ENCODE measurements around the gene ZNF512. TPM values are rescaled to one million over a fixed set of nuclear protein-coding genes. Genes with fewer than 3 reads are reported as not detected.

ZNF512 gene
- total RNA-seq, 1 experiment from 2014 or later: 34.2 TPM

GRCh38 chr2:27663285-27664153 is 80.7 kb downstream of the ZNF512 start, which contains the start of the genes SLC4A1AP and SUPT7L (continued):
- TF ChIP-seq IRF1 (CRISPR knock-in tag; IDR thresholded peaks at IDR 0.05): no peak
- TF ChIP-seq USF1 (CRISPR knock-in tag; IDR thresholded peaks at IDR 0.05): peak; percentile 35; the same call in 1 of the 2 replicates
- TF ChIP-seq CBFB (CRISPR knock-in tag; IDR thresholded peaks at IDR 0.05; ENCODE audit: low read depth): no peak
- no peak for TF ChIP-seq SMAD4 (CRISPR knock-in tag; IDR thresholded peaks at IDR 0.05)
- no peak for TF ChIP-seq TEAD1 (CRISPR knock-in tag; IDR thresholded peaks at IDR 0.05)
- TF ChIP-seq MYBL2 (CRISPR knock-in tag; IDR thresholded peaks at IDR 0.05): peak; percentile 68; the same call in 1 of the 2 replicates
- TF ChIP-seq IRF2 (CRISPR knock-in tag; IDR thresholded peaks at IDR 0.05; ENCODE audit: borderline replicate concordance, low read depth): no peak
- TF ChIP-seq ESRRA (CRISPR knock-in tag; IDR thresholded peaks at IDR 0.05; ENCODE audit: borderline replicate concordance): no peak
- no peak for TF ChIP-seq E2F1 (CRISPR knock-in tag; IDR thresholded peaks at IDR 0.05)
- TF ChIP-seq AFF4 (CRISPR knock-in tag; IDR thresholded peaks at IDR 0.05; ENCODE audit: borderline replicate concordance): no peak
- TF ChIP-seq NR1H2 (CRISPR knock-in tag; IDR thresholded peaks at IDR 0.05): no peak
- no peak for TF ChIP-seq KAT7 (CRISPR knock-in tag; IDR thresholded peaks at IDR 0.05; ENCODE audit: borderline replicate concordance)
- no peak for TF ChIP-seq EMX1 (CRISPR knock-in tag; IDR thresholded peaks at IDR 0.05)
- no peak for TF ChIP-seq ZSCAN18 (CRISPR knock-in tag; IDR thresholded peaks at IDR 0.05)
- no peak for TF ChIP-seq RORB (CRISPR knock-in tag; IDR thresholded peaks at IDR 0.05)
- no peak for TF ChIP-seq MLX (CRISPR knock-in tag; IDR thresholded peaks at IDR 0.05)
- TF ChIP-seq SMAD3 (CRISPR knock-in tag; IDR thresholded peaks at IDR 0.05; ENCODE audit: borderline replicate concordance): 0 out of 2 replicates have a peak, but pooled peaks have one; percentile 3
- peak; percentile 52; the same call in 1 of the 2 replicates for TF ChIP-seq ZNF232 (CRISPR knock-in tag; IDR thresholded peaks at IDR 0.05)
- no peak for TF ChIP-seq CTCF (IDR thresholded peaks at IDR 0.05)
- no peak for TF ChIP-seq PREB (CRISPR knock-in tag; IDR thresholded peaks at IDR 0.05; ENCODE audit: borderline replicate concordance)
- no peak for TF ChIP-seq ZNF281 (CRISPR knock-in tag; IDR thresholded peaks at IDR 0.05)
- no peak for TF ChIP-seq ZNF423 (CRISPR knock-in tag; IDR thresholded peaks at IDR 0.05)
- no peak for TF ChIP-seq FOXJ3 (CRISPR knock-in tag; IDR thresholded peaks at IDR 0.05; ENCODE audit: borderline replicate concordance)
- no peak for TF ChIP-seq NFATC4 (CRISPR knock-in tag; IDR thresholded peaks at IDR 0.05)

Data from WTC11 (cell line).